Smooth muscle cell of the pulmonary artery (primary cell): ENCODE results near the gene TXNIP. TPM values are rescaled to one million over a fixed set of nuclear protein-coding genes. Genes with fewer than 3 reads are reported as not detected.

Experiments
- total RNA-seq: library from RNA; depleted of rRNA; stranded (reverse); fragments of >200 nt; gene quantifications from 2 replicates; pipeline ENCODE4 v1.2.3, GENCODE V29; 2014

The TXNIP gene
- total RNA-seq = 6.9 and 356 TPM in 2 replicates

GRCh38 chr1:145996433-145997015 is at the start of gene TXNIP:
Gene TXNIP (minus strand): TSS chr1:145996579. CDS start chr1:145996266, 313 bp downstream.

DNA sequence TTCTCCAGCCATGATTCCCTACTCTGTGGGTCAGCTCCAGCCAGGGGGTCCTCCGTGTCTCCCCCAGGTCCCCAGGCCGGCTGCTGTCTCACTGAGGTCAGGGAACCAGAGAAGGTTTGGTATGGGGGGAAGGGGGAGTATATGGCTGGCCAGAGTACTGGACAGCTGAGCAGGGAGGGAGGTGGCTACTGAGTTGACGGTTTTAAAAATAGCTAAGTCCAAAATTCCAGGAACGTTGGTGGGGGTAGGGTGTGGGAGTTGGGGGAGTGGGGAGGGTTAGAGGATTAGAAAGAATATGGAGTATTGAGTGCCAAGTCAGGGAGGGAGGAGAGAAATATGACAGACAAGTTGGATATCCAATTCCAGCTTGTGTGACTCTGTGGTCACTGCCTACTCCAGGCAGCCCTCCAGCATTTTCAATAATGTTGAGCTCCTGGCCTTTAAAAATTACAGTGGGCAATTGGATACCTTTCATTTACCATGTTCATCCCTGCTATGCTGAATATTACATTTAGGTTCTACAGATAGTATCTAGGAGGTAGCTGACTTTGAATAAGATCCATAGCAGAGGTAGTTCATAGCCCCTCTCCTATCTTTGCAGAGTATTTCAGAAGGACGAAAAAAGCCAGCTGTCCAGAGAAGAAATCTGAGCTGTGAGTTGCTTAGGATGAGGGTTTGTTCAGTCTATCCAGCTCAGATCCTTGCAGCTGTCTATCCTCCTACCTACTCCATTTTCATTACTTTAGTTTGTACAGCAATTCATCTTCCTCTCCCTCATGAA is 25.4 kb upstream of the TXNIP start, which contains the start of gene HJV:
Gene HJV, minus strand, starts transcription at position 114 of the 781 bp plus-strand sequence. CDS start 1,504 bp downstream, outside the sequence.

GRCh38 chr1:145964328-145965118 is 31.9 kb downstream of the TXNIP start, which contains the start of the genes ANKRD34A and POLR3GL:
Gene ANKRD34A (minus strand): TSS chr1:145964575. CDS start chr1:145961759, 2,816 bp downstream.
Gene POLR3GL (plus strand): TSS chr1:145964690. CDS start chr1:145974866, 10,176 bp downstream.

GRCh38 chr1:145957443-145958319 is 38.7 kb downstream of the TXNIP start, which contains the start of gene LIX1L:
Gene LIX1L (minus strand): TSS chr1:145958017. CDS start chr1:145957927, 90 bp downstream.

Other genes starting within 250 kb of the TXNIP start
- 11.9 and 12.2 TPM in 2 replicates for gene RNF115, start 172.5 kb downstream of the TXNIP start, total RNA-seq
- gene POLR3C, start 172.4 kb downstream of the TXNIP start, total RNA-seq = 22.6 and 24.9 TPM in 2 replicates
- gene NUDT17, start 150.9 kb downstream of the TXNIP start, total RNA-seq = 1.4 and 2.9 TPM in 2 replicates
- 19.8 and 22.2 TPM in 2 replicates for gene PIAS3, start 137.5 kb downstream of the TXNIP start, total RNA-seq
- gene ANKRD35, start 110.7 kb downstream of the TXNIP start, total RNA-seq = 1.8 and 2.5 TPM in 2 replicates
- 12.3 and 13.5 TPM in 2 replicates for gene ITGA10, start 86.5 kb downstream of the TXNIP start, total RNA-seq
- 23.4 and 24.8 TPM in 2 replicates for gene PEX11B, start 77.9 kb downstream of the TXNIP start, total RNA-seq
- 54.8 and 62.2 TPM in 2 replicates for gene RBM8A, start 69.1 kb downstream of the TXNIP start, total RNA-seq
- gene LIX1L, start 38.6 kb downstream of the TXNIP start, total RNA-seq = 20.6 and 21.0 TPM in 2 replicates
- gene ANKRD34A, start 32.0 kb downstream of the TXNIP start, total RNA-seq = 0.98 and 1.2 TPM in 2 replicates
- 7.0 and 10.2 TPM in 2 replicates for gene POLR3GL, start 31.9 kb downstream of the TXNIP start, total RNA-seq
- not detected in 2 replicates for gene HJV, start 25.2 kb upstream of the TXNIP start, total RNA-seq
- 2.8 and 4.7 TPM in 2 replicates for gene NBPF10, start 148.2 kb upstream of the TXNIP start, total RNA-seq
- gene NOTCH2NLA, start 232.4 kb upstream of the TXNIP start, total RNA-seq = 83.1 and 89.9 TPM in 2 replicates